OCI-LY7 (cell line): Measurements from ENCODE around the gene ITGB7. TPM values are rescaled to one million over a fixed set of nuclear protein-coding genes. Genes with fewer than 3 reads are reported as not detected.

Experiments used
- BruUV-seq: library from RNA; stranded (reverse); fragments of 400-500 nt; replicated peaks from 2 replicates; lab custom pipeline; 2021; lab: Mats Ljungman, UMichigan
- CTCF ChIA-PET: fragments of 300-600 bp; sonication (Branson Sonifier 250); formaldehyde crosslinking; loops from one replicate; lab custom pipeline; 2022; ENCODE audit warnings: antibody characterized with exemption; ENCODE audit not compliant: unreplicated experiment; lab: Charles Lee
- POLR2A ChIA-PET: fragments of 300-600 bp; sonication (Branson Sonifier 250); formaldehyde crosslinking; loops from one replicate; lab custom pipeline; 2022; ENCODE audit warnings: antibody characterized with exemption; lab: Charles Lee
- DNase-seq: peaks from one replicate; pipeline ENCODE4 v3.0.0-alpha.2; 2015; ENCODE audit warnings: low spot score
- H2AFZ ChIP-seq: fragments of 200-600 bp; sonication (generic), shearing (Covaris generic); 2 replicates; pipeline ENCODE4 v1.6.1; 2014; ENCODE audit warnings: mild to moderate bottlenecking, antibody characterized with exemption, low read length, moderate library complexity
- H3K27ac ChIP-seq: fragments of 200-600 bp; sonication (generic); 2 replicates; pipeline ENCODE4 v1.5.1; 2014; ENCODE audit warnings: mixed run types, low read depth, mild to moderate bottlenecking, moderate library complexity, low read length, inconsistent platforms; ENCODE audit not compliant: poor library complexity, severe bottlenecking
- H3K36me3 ChIP-seq: fragments of 200-600 bp; sonication (generic); 2 replicates; pipeline ENCODE4 v1.6.1; 2014; ENCODE audit warnings: mild to moderate bottlenecking, antibody characterized with exemption, low read length, moderate library complexity, mixed read lengths; ENCODE audit not compliant: insufficient read depth
- H3K4me1 ChIP-seq: fragments of 200-600 bp; sonication (generic); 2 replicates; pipeline ENCODE4 v1.5.1; 2014; ENCODE audit warnings: mild to moderate bottlenecking, low read length; ENCODE audit not compliant: insufficient read depth, poor library complexity, severe bottlenecking
- H3K4me2 ChIP-seq: fragments of 200-600 bp; sonication (generic); 2 replicates; pipeline ENCODE4 v1.6.1; 2014; ENCODE audit warnings: mild to moderate bottlenecking, low read length
- H3K4me3 ChIP-seq: fragments of 200-600 bp; sonication (generic); 2 replicates; pipeline ENCODE4 v1.5.1; 2014; ENCODE audit warnings: mild to moderate bottlenecking, low read depth, low read length; ENCODE audit not compliant: poor library complexity, severe bottlenecking
- H3K79me2 ChIP-seq: fragments of 200-600 bp; sonication (generic); 2 replicates; pipeline ENCODE4 v1.6.1; 2016; ENCODE audit warnings: low read depth, mild to moderate bottlenecking, low read length, moderate library complexity, mixed read lengths; ENCODE audit not compliant: insufficient read depth
- H3K9me2 ChIP-seq: fragments of 200-600 bp; sonication (generic); 2 replicates; pipeline ENCODE4 v1.6.1; 2016; ENCODE audit warnings: mild to moderate bottlenecking, low read length, mixed read lengths; ENCODE audit not compliant: insufficient read depth
- H3K9me3 ChIP-seq: fragments of 200-600 bp; sonication (generic); 2 replicates; pipeline ENCODE4 v1.6.1; 2014; ENCODE audit warnings: mild to moderate bottlenecking, mixed run types, low read length, mixed read lengths
- H4K20me1 ChIP-seq: fragments of 200-600 bp; sonication (generic); 2 replicates; pipeline ENCODE4 v1.6.1; 2014; ENCODE audit warnings: mild to moderate bottlenecking, antibody characterized with exemption, low read length, moderate library complexity, mixed read lengths; ENCODE audit not compliant: insufficient read depth
- EZH2phosphoT487 ChIP-seq: fragments of 200-600 bp; sonication (generic); IDR thresholded peaks from 2 replicates; pipeline ENCODE4 v1.6.1; 2018; ENCODE audit warnings: low read depth, borderline replicate concordance, mild to moderate bottlenecking, mixed run types, antibody characterized with exemption, low read length, moderate library complexity, mixed read lengths
- intact Hi-C: fragments of 100-400 bp; cut with micrococcal nuclease; formaldehyde crosslinking; loops from one replicate; pipeline ENCODE4 v1.10.0; 2022; ENCODE audit not compliant: unreplicated experiment
- total RNA-seq, 2 experiments: library from RNA; depleted of rRNA in 1 of 2; stranded (reverse); fragments of >200 nt in 1 of 2; shearing (Covaris generic) in 1 of 2; gene quantifications; 2 replicates each; pipeline ENCODE4 v1.2.3, GENCODE V29; 2014 to 2022
- TF ChIP-seq, protein P1 (sequence below): fragments of 200-600 bp; sonication (generic); conservative IDR thresholded peaks from 2 replicates; pipeline ENCODE4 v1.5.1; 2014; ENCODE audit warnings: mild to moderate bottlenecking, antibody characterized with exemption, low read length, moderate library complexity, mixed read lengths

ITGB7 gene
- total RNA-seq, 2 experiments from 2014 or later: 51.7 to 207 TPM

DNA sequence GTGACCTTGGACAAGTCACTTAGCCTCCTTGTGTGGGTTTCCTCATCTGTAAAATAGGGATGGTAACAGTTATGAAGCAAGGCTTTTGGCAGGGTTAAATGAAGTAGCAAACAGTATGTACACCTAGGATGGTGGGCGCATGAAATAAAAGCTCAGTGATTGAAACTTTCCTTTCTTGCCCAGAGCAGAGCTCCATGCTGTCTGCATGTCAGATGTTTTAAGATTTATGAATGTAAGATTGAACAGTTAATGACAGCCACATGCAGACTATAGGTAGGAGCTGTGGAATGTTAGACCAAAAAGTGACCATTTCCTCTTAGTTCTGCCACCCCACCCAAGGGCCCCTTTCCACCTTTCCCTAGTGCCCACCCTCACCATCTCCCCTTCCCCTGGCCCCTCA is 12.1 kb downstream of the ITGB7 start:
- Histone ChIP-seq H3K36me3 (peaks cover 99% of the 10 kb centered on the region), H2AFZ (no peak overlapping the region), H3K4me3 (no peak overlapping the region), H3K4me2 (no peak overlapping the region), H3K4me1 (peaks cover 21% of the 10 kb centered on the region), H4K20me1 (no peaks in the 10 kb centered on the region), H3K79me2 (peaks cover 13% of the 10 kb centered on the region; the same call in 1 of the 2 replicates), H3K9me2 (no peaks in the 10 kb centered on the region), H3K9me3 (no peaks in the 10 kb centered on the region), H3K27ac (peak overlapping the region; percentile 26)
- intact Hi-C loops: no loop called here
- BruUV-seq: TSS peak; percentile 22
- DNase-seq: no peak
- TF ChIP-seq, protein P1, sequence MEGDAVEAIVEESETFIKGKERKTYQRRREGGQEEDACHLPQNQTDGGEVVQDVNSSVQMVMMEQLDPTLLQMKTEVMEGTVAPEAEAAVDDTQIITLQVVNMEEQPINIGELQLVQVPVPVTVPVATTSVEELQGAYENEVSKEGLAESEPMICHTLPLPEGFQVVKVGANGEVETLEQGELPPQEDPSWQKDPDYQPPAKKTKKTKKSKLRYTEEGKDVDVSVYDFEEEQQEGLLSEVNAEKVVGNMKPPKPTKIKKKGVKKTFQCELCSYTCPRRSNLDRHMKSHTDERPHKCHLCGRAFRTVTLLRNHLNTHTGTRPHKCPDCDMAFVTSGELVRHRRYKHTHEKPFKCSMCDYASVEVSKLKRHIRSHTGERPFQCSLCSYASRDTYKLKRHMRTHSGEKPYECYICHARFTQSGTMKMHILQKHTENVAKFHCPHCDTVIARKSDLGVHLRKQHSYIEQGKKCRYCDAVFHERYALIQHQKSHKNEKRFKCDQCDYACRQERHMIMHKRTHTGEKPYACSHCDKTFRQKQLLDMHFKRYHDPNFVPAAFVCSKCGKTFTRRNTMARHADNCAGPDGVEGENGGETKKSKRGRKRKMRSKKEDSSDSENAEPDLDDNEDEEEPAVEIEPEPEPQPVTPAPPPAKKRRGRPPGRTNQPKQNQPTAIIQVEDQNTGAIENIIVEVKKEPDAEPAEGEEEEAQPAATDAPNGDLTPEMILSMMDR: no peak
- no peak for TF ChIP-seq EZH2phosphoT487
- ChIA-PET POLR2A (interaction anchor here (0.8 to 1.3 kb wide), 5 partner anchors 10 to 19 kb away, joined by 3 to 8 read pairs (median 4); partner anchors contain the start of genes CSAD, ITGB7 and ZNF740), CTCF (interaction anchor here (1.0 kb wide), 2 partner anchors 10 to 16 kb away, joined by 3 read pairs; no protein-coding TSS in a partner anchor)

DNA sequence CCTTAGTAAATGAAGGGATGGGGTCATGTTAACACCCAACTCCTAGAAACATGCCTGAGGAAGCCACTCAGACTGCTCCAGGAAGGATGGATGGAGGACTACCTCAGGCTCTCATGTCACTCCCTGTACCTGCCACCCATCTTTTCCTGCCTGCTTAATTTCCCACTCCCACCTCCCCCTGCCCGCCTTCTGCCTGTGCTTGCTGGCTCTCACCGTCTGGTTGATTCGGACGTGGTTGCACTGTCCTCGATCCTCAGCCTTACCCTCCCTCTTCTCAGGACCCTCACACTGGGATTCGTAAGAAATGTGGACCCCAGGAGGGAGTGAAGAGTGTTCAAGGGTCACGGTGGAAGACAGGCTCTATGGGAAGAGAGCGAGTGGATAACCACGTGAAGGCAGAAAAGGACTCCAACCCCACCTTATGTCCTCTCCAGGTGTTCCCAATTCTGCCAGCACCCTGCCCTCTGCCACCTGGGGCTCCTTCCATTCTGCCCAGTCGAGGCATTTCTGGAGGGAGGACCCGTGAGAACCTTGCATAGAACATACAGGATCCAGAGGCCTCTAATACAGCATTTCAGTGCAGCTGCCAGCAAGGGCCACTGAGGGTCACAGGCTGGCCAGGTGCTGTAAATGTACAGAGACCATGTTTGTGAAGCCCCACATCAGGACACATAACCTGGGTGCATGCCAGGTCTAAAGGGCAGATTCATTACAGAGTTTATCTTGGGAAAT is 12.9 kb downstream of the ITGB7 start:
- Histone ChIP-seq H3K9me2 (no peaks in the 10 kb centered on the region), H3K27ac (no peak overlapping the region), H4K20me1 (no peaks in the 10 kb centered on the region), H3K4me3 (no peak overlapping the region), H2AFZ (no peak overlapping the region), H3K9me3 (no peaks in the 10 kb centered on the region), H3K36me3 (peaks cover 96% of the 10 kb centered on the region), H3K79me2 (peaks cover 5% of the 10 kb centered on the region; the same call in 1 of the 2 replicates), H3K4me2 (no peak overlapping the region), H3K4me1 (peaks cover 13% of the 10 kb centered on the region)
- intact Hi-C loops: no loop called here
- no TSS peak for BruUV-seq
- TF ChIP-seq, protein P1: no peak
- no peak for TF ChIP-seq EZH2phosphoT487
- ChIA-PET CTCF (interaction anchor here (0.6 to 1.0 kb wide), 2 partner anchors 9 to 130 kb away, joined by 3 read pairs; no protein-coding TSS in a partner anchor), POLR2A (interaction anchor here (1.0 to 1.3 kb wide), 2 partner anchors 9 to 14 kb away, joined by 4 to 8 read pairs; partner anchors contain the start of genes CSAD and ZNF740)
- no peak for DNase-seq
